ENCODE measurements around the gene LSM2.

GRCh38 chr6:31776989-31777666 lies 29.6 kb downstream of the LSM2 start, which contains the start of gene VWA7:
- TF ChIP-seq CTCF (IDR thresholded peaks at IDR 0.05; ENCODE audit: low read depth, low read length) = no peak
- no peak for TF ChIP-seq EZH2phosphoT487 (IDR thresholded peaks at IDR 0.05; ENCODE audit: low read depth)
